Stimulated activated CD4-positive, alpha-beta T cell treated with anti-CD3 and anti-CD28 coated beads, Interleukin-15, amount 100 ng/mL, for 24 hours (primary cell): ENCODE data around the gene PRMT7.
"Not testable (repeated sequence)": the region's sequence is repeated elsewhere in the genome, so short reads cannot be mapped to it uniquely, and the experiment has no call there.

Experiments
- DNase-seq: peaks from one replicate; pipeline ENCODE4 v3.0.0-alpha.2; 2020

Gene PRMT7

GRCh38 chr16:68283801-68284598 is 26.8 kb upstream of the PRMT7 start:
- no peak for DNase-seq

DNA sequence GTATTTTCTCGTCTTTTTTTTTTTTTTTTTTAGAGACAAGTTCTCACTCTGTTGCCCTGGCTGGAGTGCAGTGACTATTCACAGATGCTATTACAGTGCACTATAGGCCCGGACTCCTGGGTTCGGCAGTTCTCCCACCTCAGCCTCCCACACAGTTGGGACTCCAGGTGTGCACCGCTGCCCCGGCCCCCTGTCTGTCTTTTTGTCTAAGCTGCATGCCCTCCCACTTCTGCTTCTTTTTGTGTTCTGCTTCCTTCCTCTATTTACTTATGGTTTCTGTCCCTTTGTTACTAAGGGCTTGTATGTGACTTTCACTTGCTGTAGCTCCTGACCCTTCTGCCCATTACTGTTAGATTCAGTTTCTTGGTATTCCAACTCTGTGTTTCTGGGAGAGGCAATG is 26.0 kb upstream of the PRMT7 start:
- peak; percentile 26 for DNase-seq

DNA sequence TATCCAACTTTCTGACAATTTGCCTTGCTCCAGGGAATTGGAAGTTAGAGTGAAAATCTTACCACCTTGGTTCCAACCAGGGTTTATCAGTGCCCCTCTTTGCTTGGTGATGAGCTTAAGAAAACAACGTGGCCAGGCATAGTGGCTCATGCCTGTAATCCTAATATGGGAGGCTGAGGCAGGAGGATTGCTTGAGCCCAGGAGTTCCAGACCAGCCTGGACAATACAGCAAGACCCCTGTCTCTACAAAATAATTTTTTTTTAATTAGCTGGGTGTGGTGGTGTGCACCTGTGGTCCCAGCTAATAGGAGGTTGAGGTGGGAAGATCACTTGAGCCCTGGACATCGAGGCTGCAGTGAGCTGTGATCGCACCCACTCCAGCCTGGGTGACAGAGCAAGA is 25.1 kb upstream of the PRMT7 start:
- no peak for DNase-seq

GRCh38 chr16:68286153-68287074 is 24.4 kb upstream of the PRMT7 start:
- DNase-seq, result no peak

GRCh38 chr16:68287276-68288251 is 23.3 kb upstream of the PRMT7 start:
- peak; percentile 44 for DNase-seq

DNA sequence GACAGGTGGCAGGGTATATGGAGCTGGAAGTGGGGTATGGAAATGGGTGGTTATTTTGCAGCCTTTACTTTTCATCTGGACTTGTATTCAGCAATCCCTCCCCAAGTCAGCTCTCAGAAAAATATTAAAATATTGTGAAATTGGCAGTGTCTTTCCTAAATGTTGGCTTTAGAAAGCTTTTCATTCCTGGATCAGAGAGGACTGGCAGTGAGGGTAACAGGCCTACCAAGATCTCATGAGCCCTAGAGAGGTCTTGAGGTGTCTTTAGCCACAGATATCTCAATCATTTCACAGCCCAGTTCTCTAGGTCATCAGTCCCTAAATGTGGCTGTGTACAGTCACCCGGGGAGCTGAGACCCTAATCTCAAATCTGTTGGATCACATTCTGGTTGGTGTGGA is 22.6 kb upstream of the PRMT7 start:
- no peak for DNase-seq

- not testable (repeated sequence) for DNase-seq
Measured at GRCh38 chr16:68288796-68289195, 22.0 kb upstream of the PRMT7 start.

DNA sequence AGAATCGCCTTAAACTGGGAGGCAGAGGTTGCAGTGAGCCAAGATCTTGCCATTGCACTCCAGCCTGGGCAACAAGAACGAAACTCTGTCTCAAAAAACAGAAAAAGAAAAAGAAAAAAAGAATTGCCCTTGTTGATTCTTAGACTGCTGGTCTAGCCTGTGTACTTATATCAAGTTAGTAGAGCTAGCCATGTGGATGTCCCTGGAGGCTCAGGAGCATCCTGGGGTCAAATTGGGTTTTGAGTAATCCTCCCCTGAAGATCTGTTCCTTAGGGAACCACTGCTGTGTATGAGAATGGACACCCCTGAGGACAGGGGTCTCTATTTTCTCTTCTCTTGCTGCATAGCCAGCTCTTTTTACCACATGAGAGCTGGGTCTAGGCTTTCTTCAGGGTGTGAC is 21.6 kb upstream of the PRMT7 start:
- DNase-seq, result no peak

GRCh38 chr16:68289621-68290329 is 21.0 kb upstream of the PRMT7 start:
- peak; percentile 78 for DNase-seq

DNA sequence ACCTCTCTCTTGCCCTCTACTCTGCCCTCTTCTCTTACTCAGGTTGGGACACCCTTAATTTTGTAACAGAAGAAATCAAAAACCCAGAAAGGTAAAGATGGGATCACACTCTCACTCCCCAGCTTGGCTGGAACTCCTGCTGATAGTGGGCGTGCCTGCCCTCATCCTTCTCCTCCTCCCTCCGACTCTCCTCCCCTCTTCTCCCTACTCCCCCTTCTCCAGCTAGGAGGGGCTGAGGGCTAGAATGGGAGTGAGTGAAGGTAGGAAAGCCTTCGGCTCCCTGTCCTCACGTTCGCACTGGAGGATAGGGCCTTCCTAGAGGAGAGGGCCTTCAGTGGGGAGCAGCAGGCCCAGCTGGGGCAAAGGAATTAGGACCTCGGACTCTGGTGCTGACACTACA is 20.4 kb upstream of the PRMT7 start:
- DNase-seq, result no peak

- DNase-seq, result no peak
Measured at GRCh38 chr16:68291227-68291626, 19.6 kb upstream of the PRMT7 start.

DNA sequence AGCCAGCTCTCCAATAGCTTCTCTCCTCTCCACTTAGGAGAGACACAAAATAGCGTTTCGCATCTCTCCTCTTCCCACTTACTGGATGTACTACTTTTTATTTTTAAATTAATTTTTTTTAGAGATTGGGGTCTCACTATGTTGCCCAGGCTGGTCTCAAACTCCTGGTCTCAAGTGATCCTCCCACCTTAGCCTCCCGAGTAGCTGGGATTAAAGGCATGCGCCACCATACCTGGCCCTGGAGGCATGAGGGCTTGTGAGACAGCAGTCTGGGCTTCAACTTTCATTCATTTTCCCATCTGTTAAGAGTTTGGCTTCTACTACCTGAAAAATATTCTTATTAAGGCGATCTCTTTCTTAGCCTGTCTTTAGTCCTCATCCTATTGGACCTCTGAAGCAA is 18.4 kb upstream of the PRMT7 start:
- no peak for DNase-seq

- no peak for DNase-seq
Measured at GRCh38 chr16:68296291-68296690, 14.5 kb upstream of the PRMT7 start.

DNA sequence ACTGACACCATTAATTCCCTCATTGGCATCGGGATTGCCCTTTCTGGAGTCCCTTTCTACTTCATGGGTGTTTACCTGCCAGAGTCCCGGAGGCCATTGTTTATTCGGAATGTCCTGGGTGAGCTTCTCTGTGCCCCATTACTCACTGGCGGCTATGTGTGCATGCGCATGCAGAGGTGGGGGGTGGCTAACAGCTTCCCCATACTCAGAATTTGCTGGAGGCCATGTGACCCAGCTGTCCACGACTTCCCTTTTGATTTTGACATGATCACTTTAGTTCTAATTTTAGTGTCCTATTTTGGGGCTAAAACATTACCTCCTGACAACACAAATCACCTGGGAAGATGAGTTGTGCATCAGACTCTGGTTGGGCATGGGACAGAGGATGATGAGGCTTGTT is 14.1 kb upstream of the PRMT7 start:
- no peak for DNase-seq

- no peak for DNase-seq
Measured at GRCh38 chr16:68297908-68298307, 12.9 kb upstream of the PRMT7 start.

GRCh38 chr16:68298312-68298711 is 12.5 kb upstream of the PRMT7 start:
- no peak for DNase-seq

DNA sequence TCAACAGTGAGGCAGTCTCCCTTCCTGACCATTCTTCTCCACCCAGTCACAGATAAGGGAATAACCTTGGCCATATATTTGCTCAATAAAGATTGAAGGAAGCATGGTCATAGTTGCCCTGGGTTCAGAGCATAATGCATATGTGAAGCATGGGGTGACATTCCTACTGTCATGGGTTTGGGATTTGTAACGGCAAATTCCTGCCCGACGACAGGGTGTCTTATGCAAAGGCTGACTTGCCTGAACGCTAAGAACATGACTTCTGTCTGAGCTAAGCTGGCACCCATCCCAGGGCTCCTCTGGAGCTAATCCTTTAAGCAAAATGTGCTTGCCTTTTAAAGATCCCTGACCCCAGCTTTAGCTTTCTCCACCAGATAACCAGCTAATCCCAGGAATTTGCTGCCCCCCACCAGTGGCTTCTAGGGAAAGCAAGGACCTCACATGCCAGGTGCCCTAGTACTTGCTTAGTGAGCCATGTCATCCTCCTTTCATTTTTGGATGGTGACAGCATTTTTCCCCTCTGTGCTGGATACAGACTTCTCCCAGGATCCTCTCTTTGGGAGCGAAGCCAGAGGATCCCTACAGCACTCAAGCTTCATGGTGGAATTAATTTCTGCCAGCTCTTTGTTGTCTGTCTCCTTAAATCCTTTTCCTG is 11.8 kb upstream of the PRMT7 start:
- no peak for DNase-seq

DNA sequence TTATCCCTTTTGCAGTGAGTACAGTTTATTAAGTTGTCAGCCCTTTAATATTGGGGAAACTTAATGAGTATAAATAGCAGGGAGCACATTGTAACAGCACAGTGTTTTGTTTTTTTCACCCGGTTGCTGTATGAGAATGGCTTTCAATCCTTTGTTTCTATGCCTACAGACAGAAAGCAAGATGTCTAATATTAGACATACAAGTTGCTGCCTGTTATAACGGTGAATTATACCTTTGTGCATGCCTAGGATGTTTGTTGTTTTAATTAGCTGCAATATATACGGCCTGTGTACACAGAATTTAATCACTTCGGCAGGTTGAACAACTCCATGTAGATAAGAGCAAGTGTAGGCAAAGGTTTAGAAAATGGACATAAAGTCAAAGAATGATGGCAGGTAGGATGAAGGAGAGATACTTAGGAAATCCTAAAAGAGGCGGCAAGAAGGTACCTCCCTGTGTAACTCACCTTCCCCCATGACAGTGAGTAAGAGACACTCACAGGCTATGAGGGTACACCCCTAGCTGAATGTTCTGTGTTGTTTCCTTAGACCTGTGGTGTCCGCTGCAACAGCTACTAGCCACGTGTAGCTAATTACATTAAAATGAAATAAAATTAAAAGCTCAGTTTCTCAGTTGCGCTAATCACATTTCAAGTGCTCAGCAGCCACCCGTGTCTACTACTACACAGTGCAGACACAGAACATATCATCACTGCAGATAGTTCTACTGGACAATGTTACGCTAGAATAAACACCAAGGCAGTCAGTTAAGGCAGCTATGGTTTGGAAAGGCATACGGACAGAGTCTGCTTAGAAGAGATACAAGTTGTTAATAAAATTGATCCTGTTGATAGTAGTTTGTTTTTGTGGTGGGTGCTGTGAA is 11.0 kb upstream of the PRMT7 start:
- DNase-seq, result no peak

DNA sequence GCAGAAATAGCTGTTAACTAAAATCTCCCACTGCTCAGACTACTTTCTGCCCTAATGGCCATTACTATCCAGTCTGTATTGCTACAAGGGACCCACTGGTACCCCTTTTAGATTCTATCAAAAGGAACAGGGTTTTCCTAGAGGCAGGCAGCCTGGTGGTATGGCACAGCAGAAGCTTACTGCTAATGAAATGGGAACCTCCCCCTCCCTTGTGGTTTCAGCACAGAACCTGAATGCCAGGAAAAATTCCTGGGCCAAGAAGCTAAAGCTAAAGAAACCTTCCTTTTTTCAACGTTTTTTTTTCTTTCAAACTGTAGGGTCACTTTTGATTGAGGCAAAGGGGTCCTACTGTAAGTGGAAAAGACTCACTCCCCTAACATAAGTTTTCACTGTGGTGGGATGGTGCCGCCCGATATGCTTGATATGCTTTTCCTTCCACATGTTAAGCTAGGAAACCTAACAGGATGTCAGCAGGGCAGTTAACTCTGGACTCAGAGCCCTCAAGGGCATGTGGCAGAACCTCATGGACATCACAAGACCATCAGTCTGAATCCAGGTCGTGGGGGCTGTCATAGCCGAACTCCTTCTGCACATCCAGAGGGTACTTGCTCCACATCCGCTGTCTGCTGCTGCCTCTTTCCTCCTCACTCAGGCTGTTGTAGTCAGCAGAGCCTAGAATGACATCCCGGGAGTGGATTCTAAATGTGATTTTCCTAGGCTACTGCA is 9.9 kb upstream of the PRMT7 start:
- no peak for DNase-seq

DNA sequence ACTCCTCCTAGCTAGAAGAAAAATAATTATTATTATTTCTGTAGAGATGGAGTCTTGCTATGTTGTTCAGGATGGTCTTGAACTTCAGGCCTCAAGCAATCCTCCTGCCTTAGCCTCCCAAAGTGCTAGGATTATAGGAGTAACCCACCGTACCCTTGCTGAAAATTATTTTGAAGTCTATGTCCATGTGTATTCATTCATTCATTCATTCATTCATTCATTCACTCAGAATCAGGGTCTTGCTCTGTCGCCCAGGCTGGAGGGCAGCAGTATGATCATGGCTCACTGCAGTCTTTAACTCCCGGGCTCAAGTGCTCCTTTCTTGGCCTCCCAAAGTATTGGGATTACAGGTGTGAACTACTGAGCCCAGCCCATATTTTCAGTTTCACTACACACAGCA is 4.2 kb upstream of the PRMT7 start:
- DNase-seq, result no peak
